Measurements from ENCODE around the gene MCF2L2.

- TF ChIP-seq, protein P1, sequence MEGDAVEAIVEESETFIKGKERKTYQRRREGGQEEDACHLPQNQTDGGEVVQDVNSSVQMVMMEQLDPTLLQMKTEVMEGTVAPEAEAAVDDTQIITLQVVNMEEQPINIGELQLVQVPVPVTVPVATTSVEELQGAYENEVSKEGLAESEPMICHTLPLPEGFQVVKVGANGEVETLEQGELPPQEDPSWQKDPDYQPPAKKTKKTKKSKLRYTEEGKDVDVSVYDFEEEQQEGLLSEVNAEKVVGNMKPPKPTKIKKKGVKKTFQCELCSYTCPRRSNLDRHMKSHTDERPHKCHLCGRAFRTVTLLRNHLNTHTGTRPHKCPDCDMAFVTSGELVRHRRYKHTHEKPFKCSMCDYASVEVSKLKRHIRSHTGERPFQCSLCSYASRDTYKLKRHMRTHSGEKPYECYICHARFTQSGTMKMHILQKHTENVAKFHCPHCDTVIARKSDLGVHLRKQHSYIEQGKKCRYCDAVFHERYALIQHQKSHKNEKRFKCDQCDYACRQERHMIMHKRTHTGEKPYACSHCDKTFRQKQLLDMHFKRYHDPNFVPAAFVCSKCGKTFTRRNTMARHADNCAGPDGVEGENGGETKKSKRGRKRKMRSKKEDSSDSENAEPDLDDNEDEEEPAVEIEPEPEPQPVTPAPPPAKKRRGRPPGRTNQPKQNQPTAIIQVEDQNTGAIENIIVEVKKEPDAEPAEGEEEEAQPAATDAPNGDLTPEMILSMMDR (IDR thresholded peaks at IDR 0.05), result no peak
- TF ChIP-seq POLR2A (IDR thresholded peaks at IDR 0.05), result no peak
Observed at GRCh38 chr3:183134844-183135243, 293.6 kb downstream of the MCF2L2 start.
